Mucosa of stomach (tissue), 1 donor: ENCODE measurements around the gene CENPVL2.
"Not testable (repeated sequence)": the region's sequence is repeated elsewhere in the genome, so short reads cannot be mapped to it uniquely, and the experiment has no call there.

ENCODE experiments used
- H3K27me3 ChIP-seq: one replicate; pipeline ENCODE4 v1.7.0; 2013; ENCODE audit warnings: mild to moderate bottlenecking, low read length; ENCODE audit not compliant: control insufficient read depth, insufficient read depth
- H3K36me3 ChIP-seq: one replicate; pipeline ENCODE4 v1.7.0; 2013; ENCODE audit warnings: low read length; ENCODE audit not compliant: control insufficient read depth, insufficient read depth
- H3K4me1 ChIP-seq: one replicate; pipeline ENCODE4 v1.7.0; 2013; ENCODE audit warnings: mild to moderate bottlenecking, low read length; ENCODE audit not compliant: control insufficient read depth, insufficient read depth
- H3K4me3 ChIP-seq: one replicate; pipeline ENCODE4 v1.7.0; 2013; ENCODE audit warnings: low read length
- H3K9ac ChIP-seq: one replicate; pipeline ENCODE4 v1.7.0; 2013; ENCODE audit warnings: mild to moderate bottlenecking, low read length, moderate library complexity
- H3K9me3 ChIP-seq: one replicate; pipeline ENCODE4 v1.7.0; 2013; ENCODE audit warnings: mild to moderate bottlenecking, low read length, moderate library complexity; ENCODE audit not compliant: control insufficient read depth
- donor health status: Pancreatic carcinoma.

Gene CENPVL2

DNA sequence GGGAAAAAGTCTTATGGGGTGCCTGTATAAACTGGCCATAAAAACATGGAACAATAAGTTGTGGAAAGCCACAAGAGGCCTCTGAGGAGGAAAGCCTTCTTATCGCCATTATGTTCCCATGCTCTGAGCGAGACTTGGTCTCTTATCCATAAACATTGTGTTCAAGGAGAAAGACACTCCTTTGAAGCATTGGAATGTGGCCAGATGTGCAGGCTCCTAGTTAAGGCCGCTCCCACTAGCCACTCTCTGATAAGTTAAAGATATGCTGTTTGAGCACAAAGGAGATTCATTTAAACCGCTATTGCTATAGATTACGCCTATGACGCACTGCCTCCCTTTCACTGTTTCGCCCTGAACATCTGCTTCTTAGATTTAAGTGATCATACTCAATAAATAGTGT, 46.1 kb downstream of the CENPVL2 start:
- not testable (repeated sequence) for H3K9me3 ChIP-seq, H3K4me3 ChIP-seq, H3K9ac ChIP-seq, H3K4me1 ChIP-seq, H3K27me3 ChIP-seq, H3K36me3 ChIP-seq
